ENCODE measurements around the gene DIP2C.
"Not testable (repeated sequence)": the region's sequence is repeated elsewhere in the genome, so short reads cannot be mapped to it uniquely, and the experiment has no call there.

Gene DIP2C

DNA sequence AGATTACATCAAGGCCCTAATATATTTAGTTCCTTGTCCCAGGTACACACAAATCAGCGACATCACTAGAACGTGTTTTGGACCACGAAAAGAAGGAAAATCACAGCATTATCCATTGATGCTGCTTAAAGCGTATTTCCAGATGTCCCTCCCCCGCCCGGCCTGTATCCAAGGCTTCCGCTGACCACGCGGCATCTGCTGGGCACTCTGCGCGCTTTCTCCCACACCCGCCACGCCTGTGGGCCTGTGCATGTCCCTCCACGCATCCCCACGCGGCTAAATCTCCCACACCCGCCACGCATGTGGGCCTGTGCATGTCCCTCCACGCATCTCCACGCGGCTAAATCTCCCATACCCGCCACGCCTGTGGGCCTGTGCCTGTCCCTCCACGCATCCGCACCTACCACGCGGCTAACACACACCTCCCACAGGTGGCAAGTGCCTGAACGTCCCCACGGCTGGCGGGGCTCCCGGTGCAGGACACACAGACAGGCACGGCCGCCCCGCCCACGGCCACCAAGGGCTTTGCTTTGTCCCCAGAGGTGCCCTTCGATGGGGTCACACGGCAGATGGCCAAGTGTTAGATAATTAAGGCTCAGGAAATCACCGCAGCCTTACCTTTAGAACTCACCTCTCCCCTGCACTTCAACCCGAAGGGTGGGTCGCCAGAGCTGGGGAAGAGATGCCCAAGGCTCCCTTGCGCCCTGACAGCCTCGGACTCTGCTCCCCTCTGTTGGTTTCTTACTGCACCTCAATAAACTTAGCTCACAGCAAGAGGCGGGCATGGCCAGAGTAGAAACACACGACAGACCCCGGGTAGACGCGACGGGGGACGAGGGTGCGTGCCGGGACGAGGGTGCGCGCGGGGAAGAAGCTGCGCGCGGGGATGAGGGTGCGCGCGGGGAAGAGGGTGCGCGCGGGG is 49.5 kb downstream of the DIP2C start:
- DNase-seq = no peak

DNA sequence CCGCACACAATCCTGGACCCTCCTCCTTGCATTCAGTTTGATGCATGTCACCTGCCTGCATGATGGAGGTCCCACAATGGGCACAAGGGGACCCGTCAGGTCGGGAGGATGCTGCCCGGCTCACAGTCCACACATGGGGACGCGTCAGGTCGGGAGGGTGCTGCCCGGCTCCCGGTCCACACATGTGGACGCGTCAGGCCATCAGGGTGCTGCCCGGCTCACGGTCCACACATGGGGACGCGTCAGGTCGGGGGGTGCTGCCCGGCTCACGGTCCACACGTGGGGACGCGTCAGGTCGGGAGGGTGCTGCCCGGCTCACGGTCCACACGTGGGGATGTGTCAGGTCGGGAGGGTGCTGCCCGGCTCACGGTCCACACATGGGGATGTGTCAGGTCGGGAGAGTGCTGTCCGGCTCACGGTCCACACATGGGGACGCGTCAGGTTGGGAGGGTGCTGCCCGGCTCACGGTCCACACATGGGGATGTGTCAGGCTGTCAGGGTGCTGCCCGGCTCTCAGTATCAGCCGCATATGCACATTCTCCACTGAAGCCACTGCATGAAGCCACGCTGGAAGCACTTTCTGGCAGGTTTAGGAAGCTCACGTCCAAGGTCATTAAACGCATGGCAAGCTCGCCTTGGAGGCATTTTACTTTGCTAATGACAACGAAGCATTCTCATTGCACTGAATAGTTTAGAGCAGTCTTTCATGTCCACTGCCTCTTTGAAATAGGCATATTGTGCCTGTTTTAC is 50.3 kb downstream of the DIP2C start:
- no peak for DNase-seq

DNA sequence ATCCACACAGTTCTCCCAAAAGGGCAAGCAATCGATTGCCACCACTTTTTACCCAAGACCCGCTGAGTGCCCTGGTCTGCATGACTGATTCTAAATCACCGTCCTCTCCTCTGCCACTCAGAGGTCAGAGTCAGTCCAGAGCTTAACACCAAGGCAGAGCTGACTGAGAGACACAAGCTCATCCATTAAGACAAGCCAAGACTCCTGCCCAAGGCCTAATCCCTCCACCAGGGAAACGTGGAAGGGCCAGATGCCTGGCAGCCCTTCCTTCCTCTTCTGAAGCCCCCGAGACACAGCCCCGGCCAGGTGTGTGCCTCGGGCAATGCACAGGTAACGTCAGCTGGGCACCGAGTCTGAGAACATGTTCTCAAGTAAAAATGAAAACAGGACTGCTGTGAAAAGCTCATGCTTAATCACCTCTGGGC is 51.7 kb downstream of the DIP2C start:
- DNase-seq = no peak

DNA sequence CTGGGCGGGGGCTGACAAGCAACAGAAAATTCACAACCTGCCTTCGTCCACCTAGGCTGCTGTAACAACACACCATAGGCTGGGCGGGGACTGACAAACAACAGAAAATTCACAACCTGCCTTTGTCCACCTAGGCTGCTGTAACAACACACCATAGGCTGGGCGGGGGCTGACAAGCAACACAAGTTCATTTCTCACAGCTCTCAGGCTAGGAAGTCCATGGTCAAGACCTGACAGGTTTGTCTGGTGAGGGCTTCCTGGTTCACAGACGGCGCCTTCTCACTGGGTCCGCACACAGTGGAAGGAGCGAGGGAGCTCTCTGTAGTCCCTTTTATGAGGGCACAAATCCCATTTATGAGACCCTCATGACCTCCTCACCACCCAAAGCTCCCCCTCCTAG is 52.2 kb downstream of the DIP2C start:
- no peak for DNase-seq

DNA sequence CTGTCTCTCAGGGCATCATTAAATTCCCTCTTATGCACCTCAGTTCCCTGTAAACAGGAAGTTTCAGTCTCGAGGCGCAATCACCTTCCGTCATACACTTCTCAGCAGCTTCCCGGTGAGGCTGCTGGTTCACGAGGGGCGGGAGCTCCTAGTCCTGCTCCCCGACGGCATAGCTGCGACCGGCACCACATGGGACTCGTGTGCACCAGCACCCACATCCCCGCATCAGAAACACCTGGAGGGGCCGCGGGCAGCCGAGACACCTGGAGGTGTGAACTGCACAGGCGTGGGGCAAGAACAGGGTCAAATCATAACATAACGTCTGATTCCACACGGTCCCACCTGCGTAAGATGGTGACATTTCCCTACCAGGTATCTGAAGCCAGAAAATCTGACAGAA is 52.7 kb downstream of the DIP2C start:
- DNase-seq = no peak

DNA sequence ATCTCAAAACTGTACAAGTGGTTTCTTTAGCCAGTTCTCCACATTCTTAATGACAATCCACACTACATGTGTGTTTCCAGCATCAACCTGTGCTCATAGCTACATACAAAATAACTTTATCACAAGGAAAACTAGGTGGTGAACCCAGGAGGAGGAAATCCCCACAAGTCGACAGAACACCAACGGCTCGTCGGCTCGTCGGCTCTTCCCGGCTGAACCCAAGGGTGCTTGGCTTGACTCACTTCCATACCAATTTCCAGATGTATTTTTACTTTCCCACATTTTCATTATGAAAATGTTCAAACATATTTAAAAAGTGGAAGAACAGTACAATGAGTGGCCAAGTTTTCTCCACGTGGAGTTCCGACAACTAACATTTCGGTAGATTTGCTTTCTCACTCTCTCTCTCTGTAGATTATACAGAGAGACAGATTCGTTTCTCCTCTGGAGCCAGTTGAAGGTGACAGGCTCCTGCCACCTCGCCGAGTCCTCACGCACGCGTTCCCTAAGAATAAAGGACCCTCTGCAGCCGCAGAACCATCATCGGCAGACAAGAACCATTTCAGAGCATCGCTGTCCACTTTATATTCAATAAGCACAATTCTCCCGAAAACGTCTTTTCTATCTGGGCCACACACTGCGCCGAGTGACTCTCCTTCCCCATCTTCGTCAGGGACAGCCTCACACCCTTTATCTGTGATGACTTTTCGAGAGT is 53.3 kb downstream of the DIP2C start:
- no peak for DNase-seq

DNA sequence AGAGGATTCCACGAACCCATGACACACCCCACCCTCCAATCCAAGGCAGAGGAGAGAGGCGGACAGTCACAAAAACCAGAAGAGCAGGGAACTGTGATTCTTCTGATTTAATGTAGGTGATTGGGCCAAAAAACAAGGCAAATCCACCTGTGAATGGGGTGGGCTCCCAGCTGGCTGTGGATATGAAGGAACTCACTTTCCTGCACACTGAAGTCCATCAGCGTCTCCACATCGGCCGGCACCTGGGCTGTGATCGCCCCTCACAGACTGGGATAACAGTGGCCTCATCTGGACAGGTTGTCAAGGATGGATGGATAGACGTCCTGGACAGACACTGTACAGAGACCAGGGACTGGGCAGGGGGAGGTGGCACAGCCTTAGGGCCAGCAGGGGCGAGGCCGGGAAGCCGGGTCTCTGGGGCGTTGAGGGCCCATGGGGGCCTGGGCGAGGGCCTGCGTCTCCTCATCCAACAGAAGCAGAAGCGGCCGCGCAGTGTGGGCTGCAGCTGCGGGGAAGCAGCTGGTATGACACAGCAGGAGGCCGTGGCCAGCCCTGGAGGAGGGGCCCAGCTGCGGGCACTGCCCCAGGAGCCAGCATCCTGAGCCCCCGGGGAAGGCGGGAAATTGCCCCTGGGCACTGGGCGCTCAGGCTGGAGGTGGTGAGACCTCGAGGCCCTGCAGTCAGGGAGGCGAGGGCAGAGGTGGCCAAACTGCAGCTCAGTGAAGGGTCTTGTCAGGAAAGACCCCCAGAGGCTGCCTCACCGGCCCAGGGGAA is 54.2 kb downstream of the DIP2C start:
- no peak for DNase-seq

DNA sequence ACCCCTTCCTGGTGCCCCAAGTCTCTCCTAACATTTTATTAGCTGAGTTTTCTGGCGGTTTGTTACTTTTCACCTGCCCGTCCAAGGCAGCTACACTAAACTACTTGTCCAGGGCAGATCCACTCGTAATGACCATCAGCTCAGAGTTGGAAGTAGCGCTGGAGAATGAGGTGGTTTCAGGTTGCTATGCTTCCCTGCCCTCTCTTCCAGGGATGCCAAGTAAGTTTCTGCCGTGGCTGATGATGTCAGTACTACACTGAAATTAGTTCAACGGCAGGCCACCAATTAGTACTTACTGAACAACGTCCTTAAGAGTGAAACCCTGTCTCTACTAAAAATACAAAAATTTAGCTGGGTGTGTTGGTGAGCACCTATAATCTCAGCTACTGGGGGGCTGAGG is 55.2 kb downstream of the DIP2C start:
- no peak for DNase-seq

DNA sequence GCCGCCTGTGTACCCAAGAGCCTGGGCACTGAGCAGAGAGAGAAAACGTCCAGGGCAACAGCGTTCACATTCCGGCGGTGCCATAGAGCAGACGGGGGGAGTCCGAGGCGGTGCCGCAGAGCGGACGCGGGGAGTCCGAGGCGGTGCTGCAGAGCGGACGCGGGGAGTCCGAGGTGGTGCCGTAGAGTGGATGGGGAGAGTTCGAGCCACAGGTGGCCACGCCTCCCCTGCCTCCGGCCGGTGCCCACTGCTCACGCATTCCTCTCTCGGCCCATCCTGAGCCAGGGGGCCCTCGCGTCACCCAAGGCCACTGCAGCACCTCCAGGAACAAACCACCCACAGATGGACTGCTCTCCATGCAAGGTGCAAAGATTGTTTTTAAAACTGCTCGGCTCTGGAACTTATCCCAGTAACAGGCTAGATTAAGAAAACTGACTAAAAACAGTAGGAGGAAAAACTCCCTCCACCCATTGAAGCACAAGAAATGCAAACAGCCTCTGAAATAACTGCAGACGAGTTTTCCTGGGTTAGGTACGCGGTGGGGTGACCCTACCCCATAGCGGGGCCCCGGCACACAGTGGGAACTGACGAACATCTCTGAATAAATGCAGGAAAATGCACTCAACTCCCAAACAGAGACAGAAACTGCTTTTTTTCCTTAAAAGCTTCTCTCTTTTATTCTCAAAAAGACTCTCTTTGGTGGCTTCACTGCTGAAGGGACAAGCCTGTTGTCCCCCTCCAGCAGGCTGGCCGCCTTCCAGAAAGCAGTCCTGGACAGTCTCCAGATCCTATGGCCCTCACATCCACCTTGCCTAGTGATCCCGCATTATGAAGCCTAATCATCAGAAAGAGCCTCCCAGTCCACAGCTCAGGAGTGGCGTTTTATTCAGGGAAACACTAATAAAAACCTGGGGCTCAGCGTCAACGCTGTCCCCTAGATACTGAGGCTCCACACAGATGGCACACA is 55.9 kb downstream of the DIP2C start:
- peak; percentile 48 for DNase-seq

DNA sequence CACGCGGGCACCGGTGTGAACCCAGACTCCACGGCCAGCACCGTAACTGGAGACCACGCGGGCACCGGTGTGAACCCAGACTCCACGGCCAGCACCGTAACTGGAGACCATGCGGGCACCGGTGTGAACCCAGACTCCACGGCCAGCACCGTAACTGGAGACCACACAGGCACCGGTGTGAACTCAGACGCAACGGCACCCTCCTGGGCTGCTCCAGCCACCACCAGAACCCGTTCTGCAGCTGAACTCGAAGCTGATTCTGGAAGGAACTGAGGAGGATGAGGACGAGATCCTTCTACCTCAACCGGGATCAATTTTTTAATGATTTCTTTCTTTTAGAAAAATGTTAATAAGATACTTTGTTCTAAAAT is 56.7 kb downstream of the DIP2C start:
- not testable (repeated sequence) for DNase-seq

DNA sequence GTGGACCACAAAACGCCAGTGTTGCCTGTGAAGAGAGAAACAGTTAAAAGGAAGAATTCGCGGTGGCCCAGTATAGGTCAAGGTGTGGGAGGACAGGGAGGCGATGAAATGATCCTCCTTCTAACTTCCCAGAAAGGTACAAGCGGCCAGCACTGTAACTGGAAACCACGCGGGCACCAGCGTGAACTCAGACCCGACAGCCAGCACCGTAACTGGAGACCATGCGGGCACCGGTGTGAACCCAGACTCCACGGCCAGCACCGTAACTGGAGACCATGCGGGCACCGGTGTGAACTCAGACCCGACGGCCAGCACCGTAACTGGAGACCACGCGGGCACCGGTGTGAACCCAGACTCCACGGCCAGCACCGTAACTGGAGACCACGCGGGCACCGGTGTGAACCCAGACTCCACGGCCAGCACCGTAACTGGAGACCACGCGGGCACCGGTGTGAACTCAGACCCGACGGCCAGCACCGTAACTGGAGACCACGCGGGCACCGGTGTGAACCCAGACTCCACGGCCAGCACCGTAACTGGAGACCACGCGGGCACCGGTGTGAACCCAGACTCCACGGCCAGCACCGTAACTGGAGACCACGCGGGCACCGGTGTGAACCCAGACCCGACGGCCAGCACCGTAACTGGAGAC is 57.2 kb downstream of the DIP2C start:
- DNase-seq = not testable (repeated sequence)

DNA sequence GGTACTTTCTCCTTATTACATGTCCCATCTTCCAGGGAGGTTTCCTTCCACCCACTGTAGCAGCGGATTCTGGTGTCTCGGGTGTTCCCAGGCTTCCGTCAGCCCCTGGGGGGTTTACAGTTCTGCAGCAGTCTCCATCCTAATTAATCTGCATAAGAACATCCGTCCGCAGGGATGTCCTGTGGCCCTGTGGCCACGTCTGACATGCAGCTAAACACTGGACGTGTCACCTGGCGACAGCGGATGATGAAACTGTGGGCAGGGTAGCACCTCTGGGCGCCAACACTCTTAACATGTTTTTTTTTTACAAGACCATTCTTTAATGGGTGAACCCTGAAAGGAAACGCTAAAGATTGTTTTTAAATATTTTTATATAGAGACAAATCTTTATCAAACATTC is 58.2 kb downstream of the DIP2C start:
- DNase-seq = no peak

DNA sequence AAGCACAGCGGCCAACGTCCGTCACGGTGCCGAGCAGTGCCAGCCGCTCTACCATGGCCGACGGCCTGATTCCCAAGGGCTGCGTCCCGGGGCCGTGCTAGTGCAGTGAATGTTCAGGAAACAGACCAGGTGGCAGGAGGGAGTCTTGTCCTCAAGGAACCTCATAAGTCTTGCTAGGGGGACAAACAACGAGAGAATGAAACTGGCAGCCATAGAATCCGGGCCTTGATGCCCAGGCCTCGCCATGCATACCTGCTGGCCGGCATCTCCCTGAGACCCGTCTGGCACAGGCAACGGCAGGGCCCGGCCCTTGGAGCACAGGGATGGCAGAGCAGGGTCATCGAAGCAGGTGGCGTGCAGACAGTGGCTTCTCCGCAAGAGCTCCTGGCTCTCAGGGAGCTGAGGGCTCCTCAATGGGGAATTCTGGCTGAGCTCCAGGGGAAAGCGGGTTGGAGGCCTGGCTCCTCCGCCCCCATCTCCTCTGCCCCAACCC is 58.8 kb downstream of the DIP2C start:
- no peak for DNase-seq

DNA sequence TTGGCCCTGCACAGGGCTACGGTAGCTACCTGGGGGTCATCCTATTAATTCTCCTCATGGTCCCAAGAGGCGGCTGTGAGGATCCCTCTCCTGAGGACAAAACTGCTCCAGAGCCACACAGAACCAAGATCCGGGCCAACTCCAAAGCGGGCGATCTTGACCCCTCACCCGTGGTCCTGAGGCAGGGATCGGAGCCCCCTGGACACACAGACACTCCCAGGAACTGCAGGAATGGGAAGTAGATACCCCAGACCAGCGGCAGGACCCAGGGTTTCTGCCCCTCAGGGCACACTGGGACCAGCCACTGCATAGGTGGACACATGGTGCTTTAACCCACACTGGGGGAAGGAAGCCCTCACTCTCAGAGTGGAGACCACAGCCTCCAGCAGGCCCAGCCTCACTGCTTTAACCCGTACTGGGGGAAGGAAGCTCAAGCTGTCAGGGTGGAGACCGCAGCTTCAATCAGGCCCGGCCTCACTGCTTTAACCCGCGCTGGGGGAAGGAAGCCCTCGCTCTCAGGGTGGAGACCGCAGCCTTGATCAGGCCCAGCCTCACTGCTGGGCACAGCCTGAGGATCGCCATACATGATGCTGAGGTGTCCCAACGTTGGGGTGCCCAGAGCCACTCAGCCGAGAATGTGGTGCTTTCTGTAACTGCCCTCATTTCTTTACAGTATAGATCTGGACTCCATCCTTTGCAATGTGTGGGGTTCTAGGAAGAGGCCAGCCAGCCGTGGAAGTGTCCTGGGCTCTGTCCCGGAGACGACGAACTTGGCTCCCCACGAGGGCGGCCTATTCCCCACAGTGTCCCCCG is 60.1 kb downstream of the DIP2C start:
- no peak for DNase-seq

DNA sequence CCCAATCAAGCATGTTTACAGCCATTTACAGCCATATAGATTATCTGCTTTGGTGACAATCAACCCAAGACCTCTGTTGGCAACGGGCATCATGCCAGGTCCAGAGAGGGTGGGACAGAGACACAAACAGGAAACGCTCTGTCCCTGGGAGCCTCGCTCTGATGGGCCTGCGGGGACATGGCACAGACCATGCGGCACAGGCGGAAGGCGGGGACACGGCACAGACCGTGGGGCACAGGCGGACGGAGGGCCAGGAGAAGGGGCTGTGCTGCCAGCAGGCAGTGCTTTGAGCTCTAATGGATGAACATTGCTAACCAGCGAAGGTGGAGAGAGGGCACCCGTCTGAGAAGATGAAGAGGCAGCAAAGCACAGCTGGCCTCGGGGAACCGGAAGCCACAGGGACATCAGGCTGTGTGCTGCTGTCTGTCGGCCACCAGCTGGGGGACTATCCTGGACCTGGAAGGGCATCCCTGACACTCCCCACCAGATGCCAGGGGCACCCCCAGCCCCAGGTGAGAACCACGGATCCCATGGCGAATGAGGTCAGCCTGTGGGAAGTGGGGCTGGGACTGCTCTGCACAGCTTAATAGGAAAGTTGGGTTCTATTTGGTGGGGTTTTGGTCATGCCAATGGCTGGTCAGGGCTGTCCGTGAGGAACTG is 61.0 kb downstream of the DIP2C start:
- no peak for DNase-seq

DNA sequence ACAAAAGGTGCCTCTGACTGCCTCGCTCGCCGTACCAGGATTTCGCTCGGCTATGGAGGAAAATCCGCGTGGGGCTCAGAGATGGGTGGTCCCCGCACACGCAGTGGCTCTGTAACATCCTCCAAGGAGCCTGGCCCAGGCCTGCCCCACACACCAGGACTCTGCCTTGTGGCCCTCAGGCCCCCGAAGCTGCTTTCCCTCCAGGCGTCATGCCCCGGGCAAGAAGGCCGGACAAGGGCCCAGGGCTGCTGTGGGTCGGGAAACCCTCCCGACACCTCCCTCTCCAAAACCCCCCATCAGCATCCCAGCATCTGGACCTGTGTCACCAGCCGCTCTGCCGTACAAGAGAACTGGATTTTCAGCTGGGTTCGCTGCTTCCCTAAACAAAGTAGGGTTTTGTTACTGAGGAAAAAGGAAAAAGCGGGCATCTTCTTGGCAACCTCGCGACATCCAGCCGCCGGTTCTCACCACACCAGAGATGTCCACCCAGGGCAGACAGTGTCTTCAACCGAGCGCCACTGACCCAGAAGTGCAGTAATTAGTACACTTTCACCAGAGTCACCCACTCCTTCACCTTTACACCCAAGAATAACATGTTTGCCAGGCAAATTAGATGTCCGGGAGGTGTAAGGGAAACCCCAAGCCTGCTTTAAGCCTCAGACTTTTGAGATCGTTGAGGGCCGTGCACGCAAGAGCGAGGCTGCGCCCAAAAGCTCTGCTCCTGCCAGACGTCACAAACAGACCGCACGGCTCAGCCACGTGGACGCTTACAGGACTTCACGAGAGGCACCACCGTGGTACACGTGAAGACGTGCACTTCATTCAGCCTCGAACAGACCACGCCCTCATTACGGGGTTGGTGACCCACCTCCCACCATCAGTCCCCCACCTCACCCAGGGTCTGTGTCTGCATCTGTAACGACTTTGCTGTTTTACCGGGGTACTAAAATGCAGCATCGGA is 62.2 kb downstream of the DIP2C start:
- DNase-seq = no peak

DNA sequence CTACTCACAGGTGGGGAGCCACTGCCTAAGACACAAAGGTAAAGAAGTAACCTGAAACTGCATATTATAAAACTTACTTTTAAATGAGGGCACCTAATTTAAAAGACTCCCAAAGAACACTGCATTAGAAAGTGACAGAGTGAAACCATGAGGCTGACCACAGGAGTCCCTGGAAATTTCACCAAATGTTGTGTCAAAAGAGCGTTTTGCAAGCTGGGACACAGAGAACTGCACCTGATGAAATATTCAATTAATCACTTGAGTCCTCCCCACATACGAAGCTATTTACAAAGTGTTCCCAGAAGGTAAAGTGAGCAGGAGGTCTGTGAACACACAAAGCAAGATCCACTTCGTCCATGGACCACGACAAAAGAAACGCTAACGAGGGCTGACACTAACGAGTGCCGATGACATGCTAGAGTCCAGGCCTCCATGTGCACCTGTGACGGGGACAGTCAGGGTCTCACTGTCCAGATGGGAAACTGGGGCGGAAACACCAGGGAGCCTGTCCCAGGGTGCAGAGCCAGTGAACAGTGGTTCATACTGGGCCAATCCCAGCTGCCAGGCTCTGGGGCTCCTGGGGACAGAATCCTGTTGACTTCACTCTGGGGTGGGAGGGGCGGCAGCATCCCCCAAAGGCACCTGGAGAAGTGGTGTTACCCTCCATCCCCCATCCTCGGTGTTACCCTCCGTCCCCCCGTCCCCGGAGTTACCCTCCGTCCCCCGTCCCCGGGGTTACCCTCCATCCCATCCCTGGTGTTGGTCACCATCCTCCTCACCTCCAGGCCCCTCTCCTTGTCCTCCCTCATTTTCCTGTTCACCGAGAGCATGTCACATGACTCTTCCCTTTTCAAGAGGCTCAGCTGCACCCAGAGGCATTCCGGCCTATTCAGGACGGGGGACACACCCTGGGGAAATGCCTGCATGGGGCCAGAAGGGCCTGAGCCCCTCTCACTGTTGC is 63.4 kb downstream of the DIP2C start:
- DNase-seq = no peak
